SIG-M5 treated with dmso at 0.1 percent for 504 hours (cell line): Measurements from ENCODE around the gene RALGPS1.

ENCODE experiments used
- DNase-seq: peaks from one replicate; lab custom pipeline; 2025; ENCODE audit not compliant: unreplicated experiment; lab: John Stamatoyannopoulos, UW

The RALGPS1 gene

DNA sequence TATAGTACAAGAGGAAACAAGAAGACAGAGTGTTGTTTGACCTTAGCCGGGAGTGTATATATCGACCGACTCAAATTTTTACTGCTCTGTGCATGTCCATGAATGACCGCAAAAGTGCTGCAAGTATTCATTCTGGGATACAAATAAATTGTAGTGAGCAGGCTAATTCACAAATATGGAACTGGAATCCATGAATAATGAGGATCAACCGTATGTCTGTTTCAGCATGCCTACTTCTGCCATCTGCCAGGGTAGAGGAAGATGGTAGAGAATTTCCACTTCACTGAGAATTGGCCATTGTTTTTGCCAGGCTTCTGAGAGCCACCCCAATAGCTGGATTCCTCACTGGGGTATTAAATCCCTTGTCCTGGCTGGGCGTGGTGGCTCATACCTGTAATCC is 8.5 kb upstream of the RALGPS1 start:
- no peak for DNase-seq

DNA sequence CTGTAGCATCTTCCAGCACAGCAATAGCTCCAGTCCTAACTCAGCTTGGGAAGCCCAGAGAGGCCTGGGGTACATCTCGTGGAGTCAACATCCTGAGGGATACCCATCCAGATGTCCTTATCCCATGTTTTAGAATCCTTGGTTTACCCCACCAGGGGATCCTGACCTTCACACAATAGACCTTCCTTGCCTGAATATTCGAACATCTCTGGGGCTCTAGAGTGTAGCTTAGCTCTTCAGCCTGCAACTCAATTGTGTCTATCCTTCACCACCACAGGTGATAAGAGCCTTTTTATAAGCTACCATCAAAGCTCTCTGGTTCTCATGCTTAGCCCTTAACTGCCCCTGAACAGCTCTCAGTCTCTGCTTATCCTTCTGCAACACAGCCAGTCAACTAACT is 7.5 kb upstream of the RALGPS1 start:
- DNase-seq, result no peak

- no peak for DNase-seq
Observed at GRCh38 chr9:126915281-126915816, 767 bp downstream of the RALGPS1 start.

DNA sequence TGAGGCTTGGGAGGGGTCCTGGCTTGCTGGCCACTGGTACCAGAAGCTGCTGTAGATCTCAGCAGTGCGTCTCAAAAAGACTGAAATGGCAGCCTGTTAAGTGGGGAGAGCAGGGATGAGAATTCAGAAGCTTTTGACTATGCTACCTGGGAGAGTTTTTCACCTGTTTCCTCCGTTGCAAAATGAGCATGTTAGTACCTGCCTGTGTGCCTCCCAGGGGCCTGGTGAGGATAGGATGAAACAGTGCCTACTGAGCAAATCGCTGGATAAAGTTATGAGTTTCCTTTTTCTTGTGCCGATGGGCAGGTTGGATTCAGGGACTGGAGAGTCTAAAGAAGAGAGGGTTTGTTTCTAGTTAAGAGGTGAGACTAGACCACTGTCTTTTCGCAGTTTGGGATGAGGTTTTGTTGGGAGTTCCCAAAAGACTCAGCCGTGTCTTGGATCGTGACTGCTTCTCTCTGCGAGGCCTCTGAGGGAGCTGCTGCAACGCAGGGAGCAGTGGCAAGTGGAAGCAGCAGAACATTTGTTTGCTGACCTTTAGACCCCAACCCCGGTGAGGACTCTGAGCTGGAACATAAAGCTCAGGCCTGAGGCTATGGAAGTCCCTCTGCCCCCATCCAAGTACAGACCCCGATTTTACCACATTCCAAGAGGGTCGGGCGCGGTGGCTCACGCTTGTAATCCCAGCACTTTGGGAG is 1.4 kb downstream of the RALGPS1 start:
- no peak for DNase-seq

DNA sequence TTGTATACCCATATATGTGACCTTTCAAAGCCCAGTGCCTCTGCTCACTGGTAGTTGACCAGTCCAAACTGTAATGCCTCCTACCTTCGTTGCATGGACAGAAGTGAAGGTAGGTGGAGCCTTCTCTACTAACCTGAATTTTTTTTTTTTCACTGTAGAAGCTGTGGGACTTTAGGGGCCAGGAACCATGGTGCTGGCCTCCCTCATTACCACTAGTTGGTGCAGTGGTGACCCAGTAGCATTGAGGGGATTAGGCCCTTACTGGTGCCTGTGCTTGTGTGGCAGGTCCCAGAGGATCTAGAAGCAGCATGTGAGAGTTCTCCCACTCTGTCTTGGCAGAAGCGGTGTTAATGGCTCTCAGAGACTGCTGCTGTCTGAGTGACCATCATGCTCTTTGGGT is 2.3 kb downstream of the RALGPS1 start:
- DNase-seq, result peak; percentile 39

DNA sequence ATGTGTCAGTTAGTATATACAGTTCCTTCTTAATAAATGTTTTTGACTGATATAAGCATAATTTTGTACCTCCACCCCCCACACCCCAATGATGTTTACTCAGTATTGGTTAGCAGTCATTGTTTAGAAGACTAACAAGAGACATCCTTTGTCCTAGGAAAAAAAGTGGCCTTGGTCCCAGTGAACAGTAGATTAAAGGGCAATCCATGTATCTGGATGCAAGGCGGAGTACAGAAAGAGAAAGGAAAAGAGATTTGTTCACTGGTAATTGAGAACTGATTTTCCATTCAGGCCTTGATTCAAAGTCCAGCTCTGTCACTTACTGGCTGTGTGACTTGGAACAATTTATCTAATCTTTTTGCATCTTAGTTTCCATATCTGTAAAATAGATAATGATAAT is 4.6 kb downstream of the RALGPS1 start:
- DNase-seq, result no peak

DNA sequence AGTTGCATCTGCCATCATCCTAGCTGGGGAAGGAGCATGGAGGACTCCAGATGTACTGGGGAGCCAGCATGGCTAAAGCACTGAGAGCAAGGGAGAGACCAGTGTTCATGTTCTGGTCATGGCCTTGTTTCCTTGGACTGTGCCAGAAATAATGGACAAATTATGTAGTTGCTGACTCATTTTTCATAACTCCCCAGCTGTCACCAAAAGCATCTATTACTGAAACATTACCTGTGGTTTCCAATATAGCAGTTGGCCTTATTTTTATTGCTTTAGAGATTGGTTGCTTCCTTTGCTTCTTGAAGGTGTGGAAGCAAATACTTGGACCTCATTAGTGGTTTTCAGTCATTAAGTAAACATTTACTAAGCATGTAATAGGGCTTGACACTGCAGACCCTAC is 11.3 kb downstream of the RALGPS1 start:
- no peak for DNase-seq

GRCh38 chr9:126926364-126926763 is 11.8 kb downstream of the RALGPS1 start:
- no peak for DNase-seq

- DNase-seq, result no peak
Observed at GRCh38 chr9:126927419-126927818, 12.8 kb downstream of the RALGPS1 start.

DNA sequence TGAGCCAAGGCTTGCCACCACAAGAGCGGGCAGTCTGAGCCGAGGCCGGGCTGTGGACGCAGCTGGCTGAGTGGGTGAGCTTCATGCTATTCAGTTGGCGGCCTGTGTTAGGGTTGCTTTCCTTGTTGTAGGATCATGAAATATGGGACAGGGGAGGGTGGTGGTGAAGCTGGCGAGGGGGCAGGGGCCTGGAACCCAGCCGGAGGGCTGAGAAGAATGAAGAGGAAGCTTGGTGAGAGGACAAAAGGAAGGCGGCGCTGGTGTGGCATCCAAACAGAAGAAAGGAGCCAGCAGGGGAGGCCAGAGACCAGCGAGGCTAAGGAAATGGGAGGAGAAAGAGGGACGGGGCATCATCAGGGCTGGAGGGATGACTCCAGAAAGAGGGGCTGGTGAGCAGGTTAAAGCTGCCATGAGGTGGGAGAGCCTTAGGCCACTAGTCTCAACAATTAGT is 18.3 kb downstream of the RALGPS1 start:
- no peak for DNase-seq

GRCh38 chr9:126933334-126933980 is 18.9 kb downstream of the RALGPS1 start:
- no peak for DNase-seq

DNA sequence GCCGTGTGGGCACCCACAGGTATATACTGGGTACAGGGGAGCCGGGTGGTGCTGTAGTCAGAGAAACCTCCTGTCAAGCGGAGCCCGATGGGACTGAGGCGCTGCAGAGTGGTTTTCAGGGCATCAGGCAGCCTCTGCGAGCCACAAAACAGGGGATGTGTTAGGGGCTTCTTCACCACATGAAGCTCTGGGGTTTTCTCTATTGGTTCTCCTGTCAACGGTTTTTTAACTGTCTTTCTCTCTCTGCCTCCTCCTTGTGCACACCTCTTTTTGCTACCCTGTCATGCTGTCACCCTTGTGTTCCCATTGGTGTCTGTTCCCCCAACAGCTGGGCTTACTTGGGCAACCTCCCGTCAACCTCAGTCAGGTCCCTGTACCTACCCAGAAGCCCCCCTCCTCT is 19.9 kb downstream of the RALGPS1 start:
- no peak for DNase-seq

DNA sequence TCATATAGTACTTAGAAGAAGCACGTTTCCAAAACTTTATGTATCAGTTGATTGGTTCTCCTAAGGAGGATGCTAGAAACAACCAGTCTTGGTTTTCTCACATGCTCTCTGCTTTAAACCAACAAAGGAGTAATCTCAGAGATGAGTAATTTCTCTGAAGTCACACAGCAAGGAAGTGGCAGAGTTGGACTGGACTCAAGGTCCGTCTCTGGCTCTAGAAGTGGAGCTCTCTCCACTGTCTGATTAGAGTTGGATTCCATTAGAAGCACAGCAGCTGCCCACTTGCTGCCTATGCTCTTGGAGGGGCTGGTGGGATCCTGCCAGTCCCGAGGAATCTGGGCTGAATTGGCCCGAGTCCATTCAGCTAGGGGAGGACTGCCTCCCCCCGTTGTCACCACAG is 21.0 kb downstream of the RALGPS1 start:
- DNase-seq, result no peak

- no peak for DNase-seq
Observed at GRCh38 chr9:126937444-126937843, 22.9 kb downstream of the RALGPS1 start.

DNA sequence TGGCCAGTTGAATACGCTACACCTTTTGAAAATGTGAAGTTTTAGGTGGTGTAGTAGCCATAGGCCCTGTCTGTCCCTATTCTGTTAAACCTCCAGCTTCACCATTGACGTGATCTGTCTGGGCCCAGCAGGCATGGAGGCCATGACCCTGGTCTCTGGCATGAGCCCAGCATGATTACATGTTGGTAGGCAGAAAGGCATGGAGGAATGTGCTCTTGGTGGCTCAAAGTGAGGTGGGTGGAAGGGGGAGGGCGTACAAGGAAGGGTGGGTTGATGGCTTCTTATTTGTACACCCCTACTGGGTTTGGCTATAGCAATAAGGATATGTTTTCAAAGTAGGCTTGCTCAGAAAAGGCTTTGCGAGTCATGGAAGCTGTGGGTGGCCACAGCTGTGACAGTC is 23.7 kb downstream of the RALGPS1 start:
- no peak for DNase-seq

GRCh38 chr9:126939821-126940221 is 25.2 kb downstream of the RALGPS1 start:
- no peak for DNase-seq

- no peak for DNase-seq
Observed at GRCh38 chr9:126942399-126942798, 27.8 kb downstream of the RALGPS1 start.

DNA sequence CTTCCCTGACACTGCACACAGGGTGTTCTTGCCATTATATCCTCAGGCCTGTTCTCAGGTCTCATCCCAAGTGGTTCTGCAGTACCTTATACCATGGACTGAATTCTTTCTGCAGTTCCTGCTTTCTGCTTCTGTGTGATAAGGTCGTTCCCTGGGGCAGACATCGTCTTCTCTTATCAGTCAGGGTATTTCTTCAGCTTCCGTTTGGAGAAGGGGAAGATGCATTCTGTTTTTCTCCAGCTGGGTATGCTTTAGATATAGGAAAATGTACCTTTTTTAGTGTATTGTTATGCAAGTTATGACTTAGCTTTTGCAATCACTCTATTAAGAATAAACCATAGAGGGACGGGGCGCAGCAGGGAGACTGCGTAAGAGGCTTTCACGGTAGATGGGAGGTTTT is 31.1 kb downstream of the RALGPS1 start:
- DNase-seq, result peak; percentile 93

DNA sequence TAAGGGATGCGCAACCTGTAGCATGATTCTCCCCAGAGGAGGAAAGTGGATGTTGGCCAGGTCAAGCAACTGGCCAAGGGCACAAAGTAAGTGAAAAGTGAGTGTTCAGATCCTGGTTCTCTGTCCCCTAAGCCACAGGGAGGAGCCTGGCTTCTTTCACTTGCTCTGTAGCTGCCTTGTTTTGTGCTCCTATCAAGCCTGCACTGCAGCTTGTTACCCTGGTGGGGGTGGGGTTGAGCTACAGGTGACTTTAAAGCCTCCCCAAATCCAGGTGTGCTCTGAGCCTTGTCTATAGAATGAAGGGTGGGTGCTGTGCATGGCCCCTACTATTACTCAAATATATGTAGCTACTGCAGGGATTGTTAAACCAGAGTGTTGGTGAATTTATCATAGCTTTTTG is 32.9 kb downstream of the RALGPS1 start:
- no peak for DNase-seq

DNA sequence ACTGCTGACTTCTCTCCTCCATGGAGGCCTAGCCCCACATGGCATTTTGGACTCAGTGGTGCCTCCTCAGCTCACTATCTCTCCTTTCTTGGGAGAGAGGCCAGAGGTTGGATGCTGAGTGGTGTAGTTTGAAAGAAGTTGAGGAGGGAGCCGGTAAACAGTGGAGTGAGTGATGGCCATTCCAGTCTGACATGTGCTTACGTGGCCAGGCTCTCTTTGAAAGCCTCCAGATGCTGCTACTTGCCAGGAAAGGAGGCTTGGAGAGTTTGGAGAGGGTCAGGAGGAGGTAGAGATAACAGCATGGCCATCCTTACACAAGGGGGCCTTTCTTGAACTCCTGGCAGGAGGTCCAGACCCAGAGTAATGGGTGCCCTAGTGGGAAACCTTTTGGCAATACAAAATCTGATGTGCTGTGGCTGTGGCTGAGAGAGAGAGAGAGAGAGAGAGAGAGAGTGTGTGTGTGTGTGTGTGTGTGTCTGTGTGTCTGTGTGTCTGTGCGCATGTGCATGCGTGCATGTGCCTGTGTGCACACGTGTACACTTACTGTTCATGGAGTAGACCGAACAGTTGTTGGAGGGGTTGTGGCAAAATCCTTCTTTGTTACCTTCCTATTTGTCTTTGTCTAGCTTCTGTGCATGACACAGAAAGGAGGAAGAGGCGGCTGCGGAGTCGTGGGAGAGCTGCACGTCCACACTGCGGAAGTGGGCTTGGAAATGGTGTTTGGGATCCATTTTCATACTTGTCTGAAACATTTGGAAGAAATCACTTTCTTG is 37.8 kb downstream of the RALGPS1 start:
- no peak for DNase-seq

DNA sequence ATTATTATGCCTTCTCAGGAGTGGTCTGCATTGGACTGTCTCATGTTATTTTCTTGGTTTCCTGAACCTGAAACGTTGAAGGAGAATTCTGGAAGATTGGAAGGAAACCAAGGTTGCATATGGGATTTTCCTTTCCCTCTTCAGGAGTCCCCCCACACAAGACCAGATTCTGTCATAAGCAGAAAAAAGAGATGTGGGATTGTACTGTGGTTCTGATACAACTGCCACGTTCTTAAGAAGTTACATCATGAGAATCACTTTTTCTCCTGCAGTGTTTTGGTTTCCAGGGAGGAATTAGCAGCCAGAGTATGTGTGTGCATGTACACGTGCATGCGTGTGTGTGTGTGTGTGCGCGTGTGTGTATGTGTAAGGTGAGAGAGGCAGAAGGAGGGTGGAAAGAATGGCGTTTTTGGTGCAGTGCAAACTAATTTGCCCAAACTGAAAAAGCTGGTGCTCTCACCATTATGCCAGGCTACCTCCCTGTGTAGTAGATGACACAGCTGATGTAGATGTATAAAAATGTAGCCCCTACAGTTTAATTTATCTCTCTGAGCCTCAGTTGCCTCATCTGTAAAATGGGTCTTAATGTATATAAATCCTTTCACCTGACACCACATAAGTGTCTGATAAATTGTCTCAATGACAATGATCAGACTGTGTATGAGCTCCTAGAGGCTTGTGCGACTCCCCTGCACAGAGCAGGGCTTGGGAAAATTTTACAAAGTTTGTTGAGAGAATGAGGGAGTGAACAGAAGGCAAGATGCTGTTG is 38.6 kb downstream of the RALGPS1 start:
- no peak for DNase-seq
